ENCODE measurements around the gene CRYBB3. TPM values are rescaled to one million over a fixed set of nuclear protein-coding genes. Genes with fewer than 3 reads are reported as not detected.
A peak's percentile ranks its signal among the peaks of the same experiment; 100 is the strongest.
"Not testable (repeated sequence)": the region's sequence is repeated elsewhere in the genome, so short reads cannot be mapped to it uniquely, and the experiment has no call there.

The CRYBB3 gene
- total and polyA plus RNA-seq, 4 donors, result 0.53 TPM; not detected in 3

DNA sequence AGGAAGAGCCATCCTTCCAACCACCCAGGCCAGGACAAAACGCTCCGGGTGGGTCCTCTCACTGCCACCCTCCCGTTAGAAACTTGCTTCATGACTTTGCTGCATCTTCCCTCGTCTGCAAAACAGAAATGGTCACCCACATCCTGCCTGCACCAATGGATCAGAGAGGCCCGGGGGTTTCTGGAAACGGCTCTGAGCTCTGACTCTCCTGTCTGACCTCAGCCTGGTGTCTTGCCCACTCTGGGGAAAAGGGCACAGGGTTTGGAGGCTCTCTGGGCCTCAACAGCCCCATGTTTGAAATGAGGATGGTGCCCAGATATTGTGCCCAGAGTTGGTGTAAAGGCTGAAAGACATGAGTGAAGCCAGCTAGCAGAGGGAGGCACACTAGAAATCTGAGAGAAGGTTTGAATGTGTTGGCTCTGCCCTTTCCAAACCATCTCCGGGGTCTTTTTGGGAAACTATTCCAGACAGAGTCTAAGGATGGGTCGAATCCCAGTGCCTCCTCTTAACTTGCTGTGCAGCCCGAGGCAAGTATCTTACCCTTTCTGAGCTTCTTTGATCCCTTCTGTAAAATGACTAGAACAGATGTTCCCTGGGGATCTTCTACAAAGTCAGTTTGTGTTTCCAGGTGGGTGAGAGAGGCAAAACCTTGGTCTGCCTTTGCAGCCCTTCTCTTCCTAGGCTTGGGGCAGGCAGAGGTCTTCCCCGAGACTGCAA is 2.1 kb downstream of the CRYBB3 start:
- H3K36me3 ChIP-seq (ENCODE audit: control insufficient read depth in 4 of 4, insufficient read depth in 4 of 4, low read length in 4 of 4), result peaks cover 0 to 17% (median 0%) of the 10 kb centered on the region in 4 donors
- no peaks in the 10 kb centered on the region for H3K9me3 ChIP-seq (ENCODE audit: control insufficient read depth in 4 of 4, insufficient read depth in 3 of 4, low read length in 3 of 4)
- TF ChIP-seq, protein P1, sequence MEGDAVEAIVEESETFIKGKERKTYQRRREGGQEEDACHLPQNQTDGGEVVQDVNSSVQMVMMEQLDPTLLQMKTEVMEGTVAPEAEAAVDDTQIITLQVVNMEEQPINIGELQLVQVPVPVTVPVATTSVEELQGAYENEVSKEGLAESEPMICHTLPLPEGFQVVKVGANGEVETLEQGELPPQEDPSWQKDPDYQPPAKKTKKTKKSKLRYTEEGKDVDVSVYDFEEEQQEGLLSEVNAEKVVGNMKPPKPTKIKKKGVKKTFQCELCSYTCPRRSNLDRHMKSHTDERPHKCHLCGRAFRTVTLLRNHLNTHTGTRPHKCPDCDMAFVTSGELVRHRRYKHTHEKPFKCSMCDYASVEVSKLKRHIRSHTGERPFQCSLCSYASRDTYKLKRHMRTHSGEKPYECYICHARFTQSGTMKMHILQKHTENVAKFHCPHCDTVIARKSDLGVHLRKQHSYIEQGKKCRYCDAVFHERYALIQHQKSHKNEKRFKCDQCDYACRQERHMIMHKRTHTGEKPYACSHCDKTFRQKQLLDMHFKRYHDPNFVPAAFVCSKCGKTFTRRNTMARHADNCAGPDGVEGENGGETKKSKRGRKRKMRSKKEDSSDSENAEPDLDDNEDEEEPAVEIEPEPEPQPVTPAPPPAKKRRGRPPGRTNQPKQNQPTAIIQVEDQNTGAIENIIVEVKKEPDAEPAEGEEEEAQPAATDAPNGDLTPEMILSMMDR (IDR thresholded peaks at IDR 0.05; ENCODE audit: control extremely low read depth, extremely low read depth), result no peak
- H3K4me3 ChIP-seq, result no peak overlapping the region
- ATAC-seq (ENCODE audit: insufficient read depth, low FRiP score) (no peak), DNase-seq (no peak)
- no peak overlapping the region for H3K9ac ChIP-seq (ENCODE audit: insufficient read depth in 1 of 2, low read length in 2 of 2)
- 66 to 69% methylated on average over 10 of the region's 10 CpGs for WGBS, 2 donors
- H3K4me1 ChIP-seq (ENCODE audit: control insufficient read depth in 5 of 5, insufficient read depth in 5 of 5, low read length in 5 of 5), result no peaks in the 10 kb centered on the region
- no peaks in the 10 kb centered on the region for H3K27me3 ChIP-seq (ENCODE audit: control insufficient read depth in 3 of 3, insufficient read depth in 3 of 3, low read length in 2 of 3)
- no peak overlapping the region for H3K27ac ChIP-seq (ENCODE audit: low read depth in 1 of 2, low read length in 1 of 2)

DNA sequence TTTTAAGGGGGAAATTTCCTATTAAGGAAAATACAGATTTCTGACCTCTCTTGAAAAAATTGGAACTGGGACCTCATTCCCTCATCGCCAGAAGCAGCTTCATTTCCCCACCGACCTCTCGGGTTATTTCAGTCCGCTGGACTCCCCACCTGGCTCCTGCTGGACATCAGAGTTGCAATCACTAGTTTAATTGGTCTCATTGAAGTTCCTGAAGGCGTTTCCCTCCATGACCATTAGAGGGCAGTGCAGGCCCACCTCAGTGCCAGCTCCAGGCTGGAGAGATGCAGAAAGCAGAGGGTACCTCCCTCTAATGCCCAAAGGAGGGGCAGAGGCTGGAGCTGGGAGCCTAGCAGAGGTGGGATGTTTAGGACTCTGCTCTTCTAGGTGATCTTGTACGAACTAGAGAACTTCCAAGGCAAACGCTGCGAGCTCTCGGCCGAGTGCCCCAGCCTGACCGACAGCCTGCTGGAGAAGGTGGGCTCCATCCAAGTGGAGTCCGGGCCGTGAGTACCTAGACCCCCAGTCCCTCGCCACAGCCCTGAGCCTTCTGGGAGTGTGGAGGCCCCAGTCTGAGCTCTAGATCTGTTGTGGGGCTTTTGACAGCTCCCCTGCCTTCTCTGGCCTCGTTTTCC is 2.7 kb downstream of the CRYBB3 start:
- peaks cover 0 to 15% (median 0%) of the 10 kb centered on the region in 4 donors for H3K36me3 ChIP-seq (ENCODE audit: control insufficient read depth in 4 of 4, insufficient read depth in 4 of 4, low read length in 4 of 4)
- H3K27ac ChIP-seq (ENCODE audit: low read depth in 1 of 2, low read length in 1 of 2), result no peak overlapping the region
- H3K4me1 ChIP-seq (ENCODE audit: control insufficient read depth in 5 of 5, insufficient read depth in 5 of 5, low read length in 5 of 5), result no peaks in the 10 kb centered on the region
- H3K9me3 ChIP-seq (ENCODE audit: control insufficient read depth in 4 of 4, insufficient read depth in 3 of 4, low read length in 3 of 4), result no peaks in the 10 kb centered on the region
- DNase-seq (peak; percentile 54 to 64 (median 57)), ATAC-seq (ENCODE audit: insufficient read depth, low FRiP score) (peak; percentile 62)
- TF ChIP-seq, protein P1 (IDR thresholded peaks at IDR 0.05; ENCODE audit: control extremely low read depth, extremely low read depth), result peak; percentile 69
- WGBS, 2 donors, result 55 to 57% methylated on average over 15 of the region's 15 CpGs
- no peaks in the 10 kb centered on the region for H3K27me3 ChIP-seq (ENCODE audit: control insufficient read depth in 3 of 3, insufficient read depth in 3 of 3, low read length in 2 of 3)
- no peak overlapping the region for H3K4me3 ChIP-seq
- H3K9ac ChIP-seq (ENCODE audit: insufficient read depth in 1 of 2, low read length in 2 of 2), result no peak overlapping the region

DNA sequence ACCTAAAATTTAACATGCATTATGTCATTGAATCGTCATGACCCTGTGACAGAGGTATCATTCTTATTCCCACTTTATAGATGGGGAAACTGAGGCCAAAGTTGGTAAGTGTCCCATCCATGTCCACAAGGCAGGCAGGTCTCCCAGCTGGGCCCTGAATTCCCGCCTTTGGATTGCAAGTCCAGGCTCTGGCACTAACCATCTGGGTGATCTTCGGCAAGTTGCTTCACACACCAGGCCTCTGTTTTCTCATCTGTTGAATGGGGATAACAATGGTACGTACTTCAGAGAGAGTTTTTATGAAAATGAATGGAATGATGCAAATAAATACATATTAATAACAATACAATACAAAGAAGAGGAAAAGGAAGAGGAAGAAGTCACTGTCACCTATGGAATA is 3.4 kb downstream of the CRYBB3 start:
- no peaks in the 10 kb centered on the region for H3K4me1 ChIP-seq (ENCODE audit: control insufficient read depth in 5 of 5, insufficient read depth in 5 of 5, low read length in 5 of 5)
- TF ChIP-seq, protein P1 (IDR thresholded peaks at IDR 0.05; ENCODE audit: control extremely low read depth, extremely low read depth), result no peak
- WGBS, 2 donors, result 91 to 94% methylated on average over 4 of the region's 4 CpGs
- H3K9me3 ChIP-seq (ENCODE audit: control insufficient read depth in 4 of 4, insufficient read depth in 3 of 4, low read length in 3 of 4), result no peaks in the 10 kb centered on the region
- no peak for DNase-seq
- H3K36me3 ChIP-seq (ENCODE audit: control insufficient read depth in 4 of 4, insufficient read depth in 4 of 4, low read length in 4 of 4), result peaks cover 0 to 10% (median 0%) of the 10 kb centered on the region in 4 donors
- H3K9ac ChIP-seq (ENCODE audit: insufficient read depth in 1 of 2, low read length in 2 of 2), result no peak overlapping the region
- no peaks in the 10 kb centered on the region for H3K27me3 ChIP-seq (ENCODE audit: control insufficient read depth in 3 of 3, insufficient read depth in 3 of 3, low read length in 2 of 3)
- ATAC-seq (ENCODE audit: insufficient read depth, low FRiP score), result no peak
- no peak overlapping the region for H3K27ac ChIP-seq (ENCODE audit: low read depth in 1 of 2, low read length in 1 of 2)
- no peak overlapping the region for H3K4me3 ChIP-seq

DNA sequence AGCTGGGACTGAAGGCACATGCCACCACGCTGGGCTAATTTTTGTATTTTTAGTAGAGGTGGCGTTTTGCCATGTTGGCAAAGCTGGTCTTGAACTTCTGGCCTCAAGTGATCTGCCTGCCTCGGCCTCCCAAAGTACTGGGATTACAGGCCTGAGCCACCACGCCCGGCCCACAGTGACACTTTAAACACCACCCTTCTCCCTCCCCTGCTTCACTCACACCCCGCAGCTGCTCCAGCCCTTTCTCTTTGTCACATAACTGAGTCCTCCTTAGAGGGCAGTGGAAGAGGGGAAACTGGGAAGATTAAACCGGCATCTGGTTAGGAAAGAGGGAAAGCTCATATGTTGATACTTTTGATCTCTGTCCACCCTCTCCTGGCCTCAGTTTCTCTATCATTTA is 4.9 kb downstream of the CRYBB3 start:
- H3K9me3 ChIP-seq (ENCODE audit: control insufficient read depth in 4 of 4, insufficient read depth in 3 of 4, low read length in 3 of 4); H3K4me1 ChIP-seq (ENCODE audit: control insufficient read depth in 5 of 5, insufficient read depth in 5 of 5, low read length in 5 of 5); H3K9ac ChIP-seq (ENCODE audit: insufficient read depth in 1 of 2, low read length in 2 of 2); H3K27ac ChIP-seq (ENCODE audit: low read depth in 1 of 2, low read length in 1 of 2); H3K27me3 ChIP-seq (ENCODE audit: control insufficient read depth in 3 of 3, insufficient read depth in 3 of 3, low read length in 2 of 3); ATAC-seq (ENCODE audit: insufficient read depth, low FRiP score); H3K36me3 ChIP-seq (ENCODE audit: control insufficient read depth in 4 of 4, insufficient read depth in 4 of 4, low read length in 4 of 4); H3K4me3 ChIP-seq; DNase-seq: not testable (repeated sequence)
- WGBS, 2 donors, result 87 to 91% methylated on average over 7 of the region's 7 CpGs
